ENCODE data around the gene GAPVD1. TPM values are rescaled to one million over a fixed set of nuclear protein-coding genes. Genes with fewer than 3 reads are reported as not detected.

The GAPVD1 gene
- total RNA-seq, 1 donor from 2014 or later: 49.5 TPM

GRCh38 chr9:125243792-125244260 is 17.8 kb upstream of the GAPVD1 start:
- Mint-ChIP-seq H3K36me3 (ENCODE audit: insufficient read depth) (peaks cover 11% of the 10 kb centered on the region), H3K9me3 (ENCODE audit: low read depth) (no peaks in the 10 kb centered on the region), H3K27ac (no peak overlapping the region), H3K4me1 (ENCODE audit: low read depth) (peaks cover 7% of the 10 kb centered on the region), H3K27me3 (no peaks in the 10 kb centered on the region), H3K4me3 (ENCODE audit: low read depth) (peak overlapping the region; percentile 37)
- TF ChIP-seq, protein P1, sequence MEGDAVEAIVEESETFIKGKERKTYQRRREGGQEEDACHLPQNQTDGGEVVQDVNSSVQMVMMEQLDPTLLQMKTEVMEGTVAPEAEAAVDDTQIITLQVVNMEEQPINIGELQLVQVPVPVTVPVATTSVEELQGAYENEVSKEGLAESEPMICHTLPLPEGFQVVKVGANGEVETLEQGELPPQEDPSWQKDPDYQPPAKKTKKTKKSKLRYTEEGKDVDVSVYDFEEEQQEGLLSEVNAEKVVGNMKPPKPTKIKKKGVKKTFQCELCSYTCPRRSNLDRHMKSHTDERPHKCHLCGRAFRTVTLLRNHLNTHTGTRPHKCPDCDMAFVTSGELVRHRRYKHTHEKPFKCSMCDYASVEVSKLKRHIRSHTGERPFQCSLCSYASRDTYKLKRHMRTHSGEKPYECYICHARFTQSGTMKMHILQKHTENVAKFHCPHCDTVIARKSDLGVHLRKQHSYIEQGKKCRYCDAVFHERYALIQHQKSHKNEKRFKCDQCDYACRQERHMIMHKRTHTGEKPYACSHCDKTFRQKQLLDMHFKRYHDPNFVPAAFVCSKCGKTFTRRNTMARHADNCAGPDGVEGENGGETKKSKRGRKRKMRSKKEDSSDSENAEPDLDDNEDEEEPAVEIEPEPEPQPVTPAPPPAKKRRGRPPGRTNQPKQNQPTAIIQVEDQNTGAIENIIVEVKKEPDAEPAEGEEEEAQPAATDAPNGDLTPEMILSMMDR (IDR thresholded peaks at IDR 0.05; ENCODE audit: unreplicated experiment): no peak
- DNase-seq (ENCODE audit: low spot score, unreplicated experiment): no peak

DNA sequence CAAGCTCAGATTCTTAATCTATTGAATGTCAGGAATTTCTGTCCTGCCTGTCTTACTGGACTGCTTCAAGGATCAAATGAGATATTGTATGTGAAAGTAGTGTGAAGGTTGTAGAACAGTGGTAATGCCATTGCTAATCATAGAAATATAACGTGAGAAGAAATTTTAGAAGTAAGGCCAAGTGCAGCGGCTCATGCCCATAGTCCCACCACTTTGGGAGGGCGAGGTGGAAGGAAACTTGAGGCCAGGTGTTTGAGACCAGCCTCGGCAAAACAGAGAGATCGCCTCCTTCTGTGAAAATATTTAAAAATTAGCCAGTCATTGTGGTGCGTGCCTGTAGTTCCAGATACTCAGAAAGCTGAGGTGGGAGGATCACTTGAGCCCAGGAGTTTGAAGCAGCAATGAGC is 15.4 kb upstream of the GAPVD1 start:
- Mint-ChIP-seq H3K4me3 (ENCODE audit: low read depth) (no peak overlapping the region), H3K27ac (no peak overlapping the region)

DNA sequence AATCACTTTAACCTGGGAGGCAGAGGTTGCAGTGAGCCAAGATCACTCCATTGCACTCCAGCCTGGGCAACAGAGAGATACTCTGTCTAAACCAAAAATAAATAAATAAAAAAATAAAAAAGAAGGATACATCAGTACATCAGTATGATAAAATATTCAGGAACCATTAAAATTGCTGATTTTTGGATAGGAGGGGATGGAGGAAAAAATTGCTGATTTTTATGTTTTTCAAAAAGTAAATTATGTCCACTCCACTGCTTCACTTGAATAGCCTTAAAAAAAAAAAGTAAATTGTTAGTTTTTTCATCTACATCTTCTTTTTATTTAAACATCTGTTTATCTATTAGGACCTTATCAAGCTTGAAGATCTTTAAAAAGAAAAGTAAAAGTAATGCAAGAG is 7.4 kb upstream of the GAPVD1 start:
- Mint-ChIP-seq H3K4me3 (ENCODE audit: low read depth) (no peak overlapping the region), H3K27ac (no peak overlapping the region), H3K4me1 (ENCODE audit: low read depth) (no peaks in the 10 kb centered on the region), H3K27me3 (no peaks in the 10 kb centered on the region), H3K9me3 (ENCODE audit: low read depth) (no peaks in the 10 kb centered on the region), H3K36me3 (ENCODE audit: insufficient read depth) (no peaks in the 10 kb centered on the region)
- no peak for DNase-seq (ENCODE audit: low spot score, unreplicated experiment)
- TF ChIP-seq, protein P1 (IDR thresholded peaks at IDR 0.05; ENCODE audit: unreplicated experiment): no peak

More for the DNA sequence above, 15.4 kb upstream of the GAPVD1 start:
- no peaks in the 10 kb centered on the region for H3K27me3 Mint-ChIP-seq
- TF ChIP-seq, protein P1 (IDR thresholded peaks at IDR 0.05; ENCODE audit: unreplicated experiment): no peak
- H3K36me3 Mint-ChIP-seq (ENCODE audit: insufficient read depth): peaks cover under 1% of the 10 kb centered on the region
- no peak for DNase-seq (ENCODE audit: low spot score, unreplicated experiment)
- H3K4me1 Mint-ChIP-seq (ENCODE audit: low read depth): peaks cover 3% of the 10 kb centered on the region
- no peaks in the 10 kb centered on the region for H3K9me3 Mint-ChIP-seq (ENCODE audit: low read depth)

DNA sequence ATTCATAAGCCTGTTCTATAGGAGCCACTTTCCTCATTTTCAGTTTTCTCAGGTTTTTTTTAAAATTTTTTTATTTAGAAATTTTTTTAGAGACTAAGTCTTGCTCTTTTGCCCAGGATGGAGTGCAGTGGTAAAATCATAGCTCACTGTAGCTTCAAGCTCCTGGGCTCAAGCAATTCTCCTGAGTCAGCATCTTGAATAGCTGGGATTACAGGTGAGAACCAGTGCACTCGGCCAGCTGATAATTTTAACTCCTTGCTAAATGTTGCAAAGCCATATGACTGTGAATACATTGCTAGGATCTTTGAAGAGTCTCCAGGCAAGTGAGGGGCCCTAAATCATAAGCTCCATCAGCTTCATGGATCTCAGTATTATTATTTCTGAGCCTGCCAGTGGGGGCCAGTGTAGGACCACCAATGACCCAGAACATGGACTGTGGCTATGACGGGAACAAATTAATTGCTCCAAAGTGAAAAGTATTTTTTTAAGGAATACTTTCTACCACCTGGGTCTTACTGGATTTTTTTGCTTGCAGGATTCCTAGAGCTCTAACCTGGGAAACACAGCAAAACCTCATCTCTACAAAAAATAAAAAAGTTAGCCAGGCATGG is 5.7 kb upstream of the GAPVD1 start:
- no peaks in the 10 kb centered on the region for H3K36me3 Mint-ChIP-seq (ENCODE audit: insufficient read depth)
- TF ChIP-seq, protein P1 (IDR thresholded peaks at IDR 0.05; ENCODE audit: unreplicated experiment): peak; percentile 51

GRCh38 chr9:125258160-125258785 is 3.4 kb upstream of the GAPVD1 start:
- Mint-ChIP-seq H3K36me3 (ENCODE audit: insufficient read depth) (no peaks in the 10 kb centered on the region), H3K4me1 (ENCODE audit: low read depth) (peaks cover 11% of the 10 kb centered on the region), H3K27ac (no peak overlapping the region), H3K27me3 (no peaks in the 10 kb centered on the region), H3K4me3 (ENCODE audit: low read depth) (no peak overlapping the region), H3K9me3 (ENCODE audit: low read depth) (no peaks in the 10 kb centered on the region)
- TF ChIP-seq, protein P1 (IDR thresholded peaks at IDR 0.05; ENCODE audit: unreplicated experiment): no peak
- DNase-seq (ENCODE audit: low spot score, unreplicated experiment): no peak

More for the DNA sequence above, 5.7 kb upstream of the GAPVD1 start:
- no peak overlapping the region for H3K4me3 Mint-ChIP-seq (ENCODE audit: low read depth)
- no peak overlapping the region for H3K27ac Mint-ChIP-seq
- no peaks in the 10 kb centered on the region for H3K9me3 Mint-ChIP-seq (ENCODE audit: low read depth)
- H3K4me1 Mint-ChIP-seq (ENCODE audit: low read depth): peaks cover 2% of the 10 kb centered on the region
- no peaks in the 10 kb centered on the region for H3K27me3 Mint-ChIP-seq
- no peak for DNase-seq (ENCODE audit: low spot score, unreplicated experiment)
